Activated B cell treated with CpG ODN at 0.5 μM for 24 hours (primary cell): Measurements from ENCODE around the gene DAPK2. TPM values are rescaled to one million over a fixed set of nuclear protein-coding genes. Genes with fewer than 3 reads are reported as not detected.
A peak's percentile ranks its signal among the peaks of the same experiment; 100 is the strongest.

ENCODE experiments used
- ATAC-seq: fragments of 200-7000 bp; cut with Tn5 transposase; one replicate; pipeline ENCODE4 v1.10.0; 2021; ENCODE audit warnings: low read depth, mild to moderate bottlenecking, moderate library complexity
- CTCF ChIA-PET: fragments of 350-600 bp; sonication (Branson Sonifier 250); formaldehyde crosslinking; loops from one replicate; lab custom pipeline; 2021; ENCODE audit warnings: antibody characterized with exemption; lab: Charles Lee
- POLR2A ChIA-PET: fragments of 350-600 bp; sonication (Branson Sonifier 250); formaldehyde crosslinking; loops from one replicate; lab custom pipeline; 2021; ENCODE audit warnings: antibody characterized with exemption; lab: Charles Lee
- DNase-seq: peaks from one replicate; pipeline ENCODE4 v3.0.0; 2022
- H3K27ac Mint-ChIP-seq: one replicate; pipeline ENCODE4 v1.8.0; 2020; ENCODE audit warnings: mixed read lengths
- H3K27me3 Mint-ChIP-seq: one replicate; pipeline ENCODE4 v1.8.0; 2021; ENCODE audit warnings: mixed read lengths
- H3K36me3 Mint-ChIP-seq: one replicate; pipeline ENCODE4 v1.8.0; 2021; ENCODE audit warnings: low read depth, mixed read lengths
- H3K4me1 Mint-ChIP-seq: one replicate; pipeline ENCODE4 v1.8.0; 2021; ENCODE audit warnings: mixed read lengths
- H3K4me3 Mint-ChIP-seq: one replicate; pipeline ENCODE4 v1.8.0; 2020; ENCODE audit warnings: mild to moderate bottlenecking, mixed read lengths
- H3K9me3 Mint-ChIP-seq: one replicate; pipeline ENCODE4 v1.8.0; 2020; ENCODE audit warnings: mixed read lengths
- intact Hi-C: fragments of 100-400 bp; cut with micrococcal nuclease; formaldehyde crosslinking; loops from one replicate; pipeline ENCODE4 v1.15.1; 2024
- total RNA-seq: library from RNA; stranded (reverse); gene quantifications from 2 replicates; pipeline ENCODE4 v1.2.3, GENCODE V29; 2022
- TF ChIP-seq, protein P1 (sequence below): fragments of 200-600 bp; IDR thresholded peaks from one replicate; pipeline ENCODE4 v1.8.0; 2022; ENCODE audit warnings: antibody characterized with exemption, mild to moderate bottlenecking

DAPK2 gene
- total RNA-seq, 1 donor from 2014 or later = 4.3 TPM

DNA sequence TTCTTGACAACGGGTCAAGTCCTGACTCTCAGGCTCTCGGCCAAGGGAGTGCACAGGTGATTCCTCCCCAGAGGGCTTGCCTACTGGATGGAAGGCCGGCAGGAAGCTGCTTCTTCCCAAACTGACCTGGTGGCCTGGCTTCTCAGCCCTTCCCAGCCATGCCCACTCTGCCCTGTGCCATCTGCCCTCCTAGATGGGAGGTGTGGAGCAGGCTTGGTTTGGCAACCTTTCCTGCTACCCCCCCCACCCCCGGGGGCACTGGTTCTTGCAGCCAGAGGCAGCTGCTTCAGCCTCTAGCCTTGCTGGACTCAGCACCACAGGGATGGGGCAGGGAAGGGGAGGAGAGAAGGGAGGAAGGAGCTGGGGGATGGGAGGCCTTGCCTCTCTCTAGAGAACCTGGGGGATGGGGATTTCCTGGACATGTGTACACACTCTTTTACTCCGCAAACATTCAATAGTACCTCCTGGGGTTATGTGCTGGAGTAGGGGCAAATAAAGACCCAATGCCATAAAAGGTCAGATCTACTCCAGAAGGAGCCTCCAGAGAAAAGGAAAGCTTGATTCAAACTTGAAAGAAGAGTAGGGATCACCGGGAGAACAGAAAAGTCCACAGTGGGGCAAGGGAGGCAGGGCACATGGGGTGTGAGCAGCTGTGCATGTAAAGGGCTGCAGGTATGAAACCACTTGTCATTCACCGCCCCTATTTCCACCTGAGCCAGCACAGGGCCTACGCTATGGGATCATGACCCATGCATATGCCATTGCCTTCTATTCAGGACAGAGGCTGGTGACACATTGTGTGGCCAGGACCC, 4.2 kb upstream of the DAPK2 start:
- H3K27ac Mint-ChIP-seq = no peak overlapping the region
- no peaks in the 10 kb centered on the region for H3K36me3 Mint-ChIP-seq
- POLR2A ChIA-PET = no interaction called here
- peaks cover 45% of the 10 kb centered on the region for H3K4me1 Mint-ChIP-seq
- CTCF ChIA-PET = interaction anchor here (1.5 kb wide), 1 partner anchor 17 kb away, joined by 5 read pairs; no protein-coding TSS in a partner anchor
- H3K9me3 Mint-ChIP-seq = no peaks in the 10 kb centered on the region
- H3K4me3 Mint-ChIP-seq = no peak overlapping the region
- intact Hi-C loops = no loop called here
- no peaks in the 10 kb centered on the region for H3K27me3 Mint-ChIP-seq
- no peak for DNase-seq
- no peak for ATAC-seq
- TF ChIP-seq, protein P1, sequence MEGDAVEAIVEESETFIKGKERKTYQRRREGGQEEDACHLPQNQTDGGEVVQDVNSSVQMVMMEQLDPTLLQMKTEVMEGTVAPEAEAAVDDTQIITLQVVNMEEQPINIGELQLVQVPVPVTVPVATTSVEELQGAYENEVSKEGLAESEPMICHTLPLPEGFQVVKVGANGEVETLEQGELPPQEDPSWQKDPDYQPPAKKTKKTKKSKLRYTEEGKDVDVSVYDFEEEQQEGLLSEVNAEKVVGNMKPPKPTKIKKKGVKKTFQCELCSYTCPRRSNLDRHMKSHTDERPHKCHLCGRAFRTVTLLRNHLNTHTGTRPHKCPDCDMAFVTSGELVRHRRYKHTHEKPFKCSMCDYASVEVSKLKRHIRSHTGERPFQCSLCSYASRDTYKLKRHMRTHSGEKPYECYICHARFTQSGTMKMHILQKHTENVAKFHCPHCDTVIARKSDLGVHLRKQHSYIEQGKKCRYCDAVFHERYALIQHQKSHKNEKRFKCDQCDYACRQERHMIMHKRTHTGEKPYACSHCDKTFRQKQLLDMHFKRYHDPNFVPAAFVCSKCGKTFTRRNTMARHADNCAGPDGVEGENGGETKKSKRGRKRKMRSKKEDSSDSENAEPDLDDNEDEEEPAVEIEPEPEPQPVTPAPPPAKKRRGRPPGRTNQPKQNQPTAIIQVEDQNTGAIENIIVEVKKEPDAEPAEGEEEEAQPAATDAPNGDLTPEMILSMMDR = no peak

DNA sequence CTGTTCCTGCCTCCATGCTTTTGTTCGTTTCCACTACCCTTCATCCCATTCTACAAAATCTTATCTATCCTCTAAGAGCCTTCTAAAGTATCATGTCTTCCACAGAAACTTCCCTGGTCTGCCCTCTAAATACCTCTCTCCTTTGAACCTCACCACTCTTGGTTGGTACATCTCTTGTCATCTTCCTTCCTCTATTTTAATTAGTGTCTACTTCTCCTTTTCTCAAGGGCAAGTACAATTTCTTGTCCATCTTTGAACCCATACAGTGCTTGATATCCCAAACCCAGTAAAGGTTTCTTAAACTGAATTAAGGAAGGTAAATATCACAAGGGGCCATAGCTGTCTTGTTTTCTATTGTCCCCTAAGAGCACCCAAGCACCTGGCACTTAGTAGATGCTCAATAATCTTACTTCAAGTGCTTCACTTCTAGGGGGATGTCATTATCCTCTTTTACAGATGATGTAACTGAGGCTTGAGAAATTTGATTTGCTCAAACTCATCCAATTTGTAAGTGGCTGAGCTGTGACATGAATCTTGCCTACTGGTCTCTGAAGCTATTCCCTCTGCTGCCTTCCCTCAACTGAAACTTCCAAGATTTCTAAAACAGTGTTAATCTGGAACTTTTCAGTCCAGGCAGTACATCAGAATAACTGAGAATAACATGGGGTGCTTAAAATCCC, 2.6 kb upstream of the DAPK2 start:
- Mint-ChIP-seq H3K27me3 (no peaks in the 10 kb centered on the region), H3K4me1 (peaks cover 60% of the 10 kb centered on the region), H3K27ac (peak overlapping the region; percentile 54), H3K36me3 (no peaks in the 10 kb centered on the region), H3K9me3 (no peaks in the 10 kb centered on the region), H3K4me3 (peak overlapping the region; percentile 59)
- intact Hi-C loops = loop anchor here (2.0 to 5.0 kb wide), 2 partner anchors 166 to 217 kb away; partner anchors contain the start of gene HERC1
- ATAC-seq (no peak), DNase-seq (no peak)
- CTCF ChIA-PET = interaction anchor here (0.7 to 2.7 kb wide), 6 partner anchors 17 to 296 kb away, joined by 3 to 14 read pairs (median 4); no protein-coding TSS in a partner anchor
- TF ChIP-seq, protein P1 = no peak
- POLR2A ChIA-PET = interaction anchor here (1.2 kb wide), 1 partner anchor 55 kb away, joined by 3 read pairs; no protein-coding TSS in a partner anchor

DNA sequence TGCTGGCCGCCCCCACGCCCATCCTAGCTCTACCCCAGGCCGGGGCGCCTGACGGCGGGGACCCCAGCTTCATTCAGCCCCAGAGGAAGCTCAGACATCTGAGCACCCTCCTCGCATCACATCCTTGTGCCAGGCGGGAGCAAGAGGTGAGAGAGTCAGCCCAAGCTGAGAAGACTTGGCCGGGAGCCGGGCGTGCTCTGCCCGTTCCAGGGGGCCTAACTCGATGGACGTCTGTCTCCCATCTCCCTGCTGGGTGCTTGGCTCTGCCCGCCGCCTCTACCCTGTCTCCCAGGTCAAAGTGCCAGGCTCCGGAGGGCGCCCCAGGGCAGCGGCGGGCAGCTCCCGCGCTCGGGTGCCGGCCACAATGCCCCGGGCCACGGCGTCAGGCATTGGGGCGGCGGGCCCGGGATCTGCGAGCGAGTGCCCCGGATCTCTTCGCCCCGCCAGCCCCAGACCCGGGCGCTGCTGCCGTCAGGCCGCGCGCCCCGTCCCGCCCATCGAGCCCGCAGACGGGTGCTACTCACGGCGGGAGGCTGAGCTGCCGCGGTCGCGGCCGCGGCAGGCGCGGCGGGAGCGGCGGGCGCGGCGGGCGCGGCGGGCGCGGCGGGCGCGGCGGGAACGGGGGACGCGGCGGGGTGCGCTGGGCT, 388 bp downstream of the DAPK2 start:
- ATAC-seq (peak; percentile 5), DNase-seq (peak; percentile 33)
- ChIA-PET POLR2A (interaction anchor here (1.0 to 2.4 kb wide), 6 partner anchors 22 to 293 kb away, joined by 3 to 9 read pairs (median 4); no protein-coding TSS in a partner anchor), CTCF (interaction anchor here (1.0 to 3.8 kb wide), 16 partner anchors 9 to 350 kb away, joined by 3 to 50 read pairs (median 4); no protein-coding TSS in a partner anchor)
- no peak overlapping the region for H3K27ac Mint-ChIP-seq
- H3K36me3 Mint-ChIP-seq = no peaks in the 10 kb centered on the region
- intact Hi-C loops = loop anchor here (1.0 to 5.0 kb wide), 3 partner anchors 21 to 214 kb away; partner anchors contain the start of gene HERC1
- peaks cover 68% of the 10 kb centered on the region for H3K4me1 Mint-ChIP-seq
- peak overlapping the region; percentile 70 for H3K4me3 Mint-ChIP-seq
- TF ChIP-seq, protein P1 = no peak
- no peaks in the 10 kb centered on the region for H3K27me3 Mint-ChIP-seq
- H3K9me3 Mint-ChIP-seq = no peaks in the 10 kb centered on the region

- Mint-ChIP-seq H3K9me3 (no peaks in the 10 kb centered on the region), H3K27ac (peak overlapping the region; percentile 72), H3K4me1 (peaks cover 63% of the 10 kb centered on the region), H3K36me3 (no peaks in the 10 kb centered on the region), H3K4me3 (peak overlapping the region; percentile 70), H3K27me3 (no peaks in the 10 kb centered on the region)
- TF ChIP-seq, protein P1 = no peak
- intact Hi-C loops = loop anchor here (1.0 to 5.0 kb wide), 2 partner anchors 100 to 213 kb away; partner anchors contain the start of gene HERC1
- ChIA-PET CTCF (interaction anchor here (1.3 to 3.8 kb wide), 8 partner anchors 10 to 292 kb away, joined by 3 to 50 read pairs (median 12); no protein-coding TSS in a partner anchor), POLR2A (interaction anchor here (0.7 to 2.4 kb wide), 12 partner anchors 10 to 293 kb away, joined by 3 to 16 read pairs (median 4); partner anchors contain the start of genes CIAO2A and SNX22)
- ATAC-seq (peak; percentile 13), DNase-seq (no peak)
Observed at GRCh38 chr15:64045101-64045435, 1.2 kb downstream of the DAPK2 start.
